ENCODE measurements around the gene ZCCHC17. TPM values are rescaled to one million over a fixed set of nuclear protein-coding genes. Genes with fewer than 3 reads are reported as not detected.

The ZCCHC17 gene
- total RNA-seq, 1 experiment from 2014 or later = 29.3 TPM

GRCh38 chr1:31400393-31400792 lies 103.6 kb downstream of the ZCCHC17 start:
- H3K9me3 Mint-ChIP-seq (ENCODE audit: unreplicated experiment) = no peaks in the 10 kb centered on the region
- H3K27me3 Mint-ChIP-seq (ENCODE audit: insufficient read depth, unreplicated experiment) = no peaks in the 10 kb centered on the region
- H3K27ac Mint-ChIP-seq (ENCODE audit: low read depth, unreplicated experiment) = peak overlapping the region; percentile 7
- ChIA-PET POLR2A (interaction anchor here (0.7 kb wide), 1 partner anchor 40 kb away, joined by 3 read pairs; no protein-coding TSS in a partner anchor), CTCF (interaction anchor here (1.0 to 9.7 kb wide), 3 partner anchors 21 to 150 kb away, joined by 3 to 238 read pairs (median 4); no protein-coding TSS in a partner anchor)
- H3K4me3 Mint-ChIP-seq (ENCODE audit: unreplicated experiment) = peak overlapping the region; percentile 5
- H3K4me1 Mint-ChIP-seq (ENCODE audit: insufficient read depth, unreplicated experiment) = peaks cover 29% of the 10 kb centered on the region
- no peak for TF ChIP-seq CTCF (IDR thresholded peaks at IDR 0.05; ENCODE audit: unreplicated experiment)
- no TSS peak for BruUV-seq (replicated peaks)
- intact Hi-C loops (cut with micrococcal nuclease) = no loop called here
- DNase-seq (ENCODE audit: unreplicated experiment) = peak; percentile 59
- H3K36me3 Mint-ChIP-seq (ENCODE audit: insufficient read depth, unreplicated experiment) = no peaks in the 10 kb centered on the region

- H3K27ac Mint-ChIP-seq (ENCODE audit: low read depth, unreplicated experiment) = no peak overlapping the region
- no peaks in the 10 kb centered on the region for H3K9me3 Mint-ChIP-seq (ENCODE audit: unreplicated experiment)
- no peak overlapping the region for H3K4me3 Mint-ChIP-seq (ENCODE audit: unreplicated experiment)
- H3K4me1 Mint-ChIP-seq (ENCODE audit: insufficient read depth, unreplicated experiment) = peaks cover 29% of the 10 kb centered on the region
- intact Hi-C loops (cut with micrococcal nuclease) = no loop called here
- no peaks in the 10 kb centered on the region for H3K27me3 Mint-ChIP-seq (ENCODE audit: insufficient read depth, unreplicated experiment)
- POLR2A ChIA-PET = no interaction called here
- no peak for DNase-seq (ENCODE audit: unreplicated experiment)
- H3K36me3 Mint-ChIP-seq (ENCODE audit: insufficient read depth, unreplicated experiment) = no peaks in the 10 kb centered on the region
- BruUV-seq (replicated peaks) = no TSS peak
- CTCF ChIA-PET = interaction anchor here (9.7 kb wide), 1 partner anchor 20 kb away, joined by 238 read pairs; no protein-coding TSS in a partner anchor
- TF ChIP-seq CTCF (IDR thresholded peaks at IDR 0.05; ENCODE audit: unreplicated experiment) = peak; percentile 7
Measured at GRCh38 chr1:31401241-31401640, 104.4 kb downstream of the ZCCHC17 start.

- no peak for TF ChIP-seq CTCF (IDR thresholded peaks at IDR 0.05; ENCODE audit: unreplicated experiment)
- Mint-ChIP-seq H3K9me3 (ENCODE audit: unreplicated experiment) (no peaks in the 10 kb centered on the region), H3K27me3 (ENCODE audit: insufficient read depth, unreplicated experiment) (no peaks in the 10 kb centered on the region), H3K36me3 (ENCODE audit: insufficient read depth, unreplicated experiment) (peaks cover 2% of the 10 kb centered on the region), H3K4me3 (ENCODE audit: unreplicated experiment) (no peak overlapping the region), H3K27ac (ENCODE audit: low read depth, unreplicated experiment) (no peak overlapping the region), H3K4me1 (ENCODE audit: insufficient read depth, unreplicated experiment) (peaks cover 1% of the 10 kb centered on the region)
- intact Hi-C loops (cut with micrococcal nuclease) = no loop called here
- CTCF ChIA-PET = interaction anchor here (0.8 to 3.0 kb wide), 3 partner anchors 11 to 143 kb away, joined by 4 to 21 read pairs (median 4); no protein-coding TSS in a partner anchor
- POLR2A ChIA-PET = interaction anchor here (1.1 to 1.4 kb wide), 2 partner anchors 10 to 11 kb away, joined by 3 read pairs; no protein-coding TSS in a partner anchor
- BruUV-seq (replicated peaks) = no TSS peak
- DNase-seq (ENCODE audit: unreplicated experiment) = no peak
Measured at GRCh38 chr1:31405578-31406245, 108.9 kb downstream of the ZCCHC17 start.

GRCh38 chr1:31407029-31407626 lies 110.3 kb downstream of the ZCCHC17 start:
- no TSS peak for BruUV-seq (replicated peaks)
- Mint-ChIP-seq H3K4me1 (ENCODE audit: insufficient read depth, unreplicated experiment) (peaks cover under 1% of the 10 kb centered on the region), H3K27me3 (ENCODE audit: insufficient read depth, unreplicated experiment) (no peaks in the 10 kb centered on the region), H3K9me3 (ENCODE audit: unreplicated experiment) (no peaks in the 10 kb centered on the region), H3K36me3 (ENCODE audit: insufficient read depth, unreplicated experiment) (peaks cover 6% of the 10 kb centered on the region), H3K27ac (ENCODE audit: low read depth, unreplicated experiment) (no peak overlapping the region), H3K4me3 (ENCODE audit: unreplicated experiment) (no peak overlapping the region)
- TF ChIP-seq CTCF (IDR thresholded peaks at IDR 0.05; ENCODE audit: unreplicated experiment) = no peak
- intact Hi-C loops (cut with micrococcal nuclease) = no loop called here
- ChIA-PET CTCF (interaction anchor here (3.0 kb wide), 1 partner anchor 12 kb away, joined by 21 read pairs; no protein-coding TSS in a partner anchor), POLR2A (no interaction called here)
- DNase-seq (ENCODE audit: unreplicated experiment) = no peak
